MCF 10A (cell line): Measurements from ENCODE around the gene TP53TG5. TPM values are rescaled to one million over a fixed set of nuclear protein-coding genes. Genes with fewer than 3 reads are reported as not detected.

Experiments used
- BruUV-seq: library from RNA; stranded (reverse); fragments of 400-500 nt; replicated peaks from 2 replicates; lab custom pipeline; 2021; lab: Mats Ljungman, UMichigan
- CTCF ChIA-PET: fragments of 300-600 bp; sonication (Branson Sonifier 250); formaldehyde crosslinking; extraction: SDS; loops from one replicate; lab custom pipeline; 2021; ENCODE audit warnings: antibody characterized with exemption, inconsistent platforms; lab: Yijun Ruan, JAX
- POLR2A ChIA-PET: fragments of 300-600, 350-650 bp; sonication (Branson Sonifier 250); formaldehyde crosslinking; extraction: SDS; loops from one replicate; lab custom pipeline; 2020; ENCODE audit warnings: antibody characterized with exemption, inconsistent platforms; lab: Yijun Ruan, JAX
- DNase-seq: peaks from one replicate; pipeline ENCODE4 v3.0.0-alpha.2; 2018; ENCODE audit not compliant: unreplicated experiment
- H3K27ac Mint-ChIP-seq: one replicate; pipeline ENCODE4 v1.8.0; 2022; ENCODE audit warnings: mild to moderate bottlenecking, low read depth, mixed read lengths; ENCODE audit not compliant: unreplicated experiment
- H3K27me3 Mint-ChIP-seq: one replicate; pipeline ENCODE4 v1.8.0; 2022; ENCODE audit warnings: mixed read lengths; ENCODE audit not compliant: insufficient read depth, unreplicated experiment
- H3K36me3 Mint-ChIP-seq: one replicate; pipeline ENCODE4 v1.8.0; 2022; ENCODE audit warnings: mild to moderate bottlenecking, moderate library complexity, mixed read lengths; ENCODE audit not compliant: insufficient read depth, unreplicated experiment
- H3K4me1 Mint-ChIP-seq: one replicate; pipeline ENCODE4 v1.8.0; 2022; ENCODE audit warnings: mixed read lengths; ENCODE audit not compliant: insufficient read depth, unreplicated experiment
- H3K4me3 Mint-ChIP-seq: one replicate; pipeline ENCODE4 v1.8.0; 2022; ENCODE audit warnings: mild to moderate bottlenecking, moderate library complexity, mixed read lengths; ENCODE audit not compliant: unreplicated experiment
- H3K9me3 Mint-ChIP-seq: one replicate; pipeline ENCODE4 v1.8.0; 2022; ENCODE audit warnings: mixed read lengths; ENCODE audit not compliant: unreplicated experiment
- intact Hi-C: fragments of 100-400 bp; cut with micrococcal nuclease; formaldehyde crosslinking; loops from 2 replicates; pipeline ENCODE4 v1.14.1; 2022
- total RNA-seq: library from RNA; stranded (reverse); gene quantifications from 2 replicates; pipeline ENCODE4 v1.2.3, GENCODE V29; 2022
- TF ChIP-seq, protein P1 (sequence below): fragments of 200-600 bp; IDR thresholded peaks from one replicate; pipeline ENCODE4 v1.8.0; 2022; ENCODE audit warnings: antibody characterized with exemption, mild to moderate bottlenecking; ENCODE audit not compliant: unreplicated experiment

Gene TP53TG5
- total RNA-seq, 1 experiment from 2014 or later = not detected

DNA sequence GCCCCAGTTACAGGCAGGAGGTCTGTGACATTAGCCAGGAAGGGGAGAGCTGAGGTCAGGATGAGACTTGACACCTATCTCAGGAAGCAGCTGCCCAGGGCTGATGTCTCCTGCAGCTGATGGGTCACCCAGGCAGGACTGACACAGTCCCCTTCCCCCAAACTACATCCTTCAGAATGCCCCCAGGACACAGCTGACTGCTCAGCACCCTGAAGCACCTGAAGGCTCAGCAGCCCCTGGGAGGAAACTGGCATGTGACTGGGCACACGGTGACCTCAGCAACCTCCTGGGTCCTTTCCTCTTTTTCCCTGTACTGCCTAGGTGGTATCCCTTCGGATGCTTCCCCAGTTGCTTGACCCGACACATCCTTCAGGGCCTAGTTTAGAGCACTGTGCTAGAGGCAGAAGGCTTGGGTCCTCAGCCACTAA lies 31.8 kb downstream of the TP53TG5 start:
- Mint-ChIP-seq H3K4me3 (peak overlapping the region; percentile 89), H3K36me3 (no peaks in the 10 kb centered on the region), H3K9me3 (no peaks in the 10 kb centered on the region), H3K27ac (peak overlapping the region; percentile 93), H3K4me1 (peaks cover 37% of the 10 kb centered on the region), H3K27me3 (no peaks in the 10 kb centered on the region)
- intact Hi-C loops = loop anchor here (5.0 kb wide), 1 partner anchor 71 kb away; the partner anchor contains the start of gene PIGT
- TF ChIP-seq, protein P1, sequence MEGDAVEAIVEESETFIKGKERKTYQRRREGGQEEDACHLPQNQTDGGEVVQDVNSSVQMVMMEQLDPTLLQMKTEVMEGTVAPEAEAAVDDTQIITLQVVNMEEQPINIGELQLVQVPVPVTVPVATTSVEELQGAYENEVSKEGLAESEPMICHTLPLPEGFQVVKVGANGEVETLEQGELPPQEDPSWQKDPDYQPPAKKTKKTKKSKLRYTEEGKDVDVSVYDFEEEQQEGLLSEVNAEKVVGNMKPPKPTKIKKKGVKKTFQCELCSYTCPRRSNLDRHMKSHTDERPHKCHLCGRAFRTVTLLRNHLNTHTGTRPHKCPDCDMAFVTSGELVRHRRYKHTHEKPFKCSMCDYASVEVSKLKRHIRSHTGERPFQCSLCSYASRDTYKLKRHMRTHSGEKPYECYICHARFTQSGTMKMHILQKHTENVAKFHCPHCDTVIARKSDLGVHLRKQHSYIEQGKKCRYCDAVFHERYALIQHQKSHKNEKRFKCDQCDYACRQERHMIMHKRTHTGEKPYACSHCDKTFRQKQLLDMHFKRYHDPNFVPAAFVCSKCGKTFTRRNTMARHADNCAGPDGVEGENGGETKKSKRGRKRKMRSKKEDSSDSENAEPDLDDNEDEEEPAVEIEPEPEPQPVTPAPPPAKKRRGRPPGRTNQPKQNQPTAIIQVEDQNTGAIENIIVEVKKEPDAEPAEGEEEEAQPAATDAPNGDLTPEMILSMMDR = no peak
- CTCF ChIA-PET = interaction anchor here (0.6 to 9.0 kb wide), 15 partner anchors 9 to 695 kb away, joined by 3 to 82 read pairs (median 5); partner anchors contain the start of gene SYS1
- POLR2A ChIA-PET = interaction anchor here (0.6 to 37.4 kb wide), 13 partner anchors 10 to 1060 kb away, joined by 3 to 1328 read pairs (median 4); partner anchors contain the start of genes DNTTIP1, ELMO2, PIGT and SDC4
- no TSS peak for BruUV-seq
- no peak for DNase-seq

DNA sequence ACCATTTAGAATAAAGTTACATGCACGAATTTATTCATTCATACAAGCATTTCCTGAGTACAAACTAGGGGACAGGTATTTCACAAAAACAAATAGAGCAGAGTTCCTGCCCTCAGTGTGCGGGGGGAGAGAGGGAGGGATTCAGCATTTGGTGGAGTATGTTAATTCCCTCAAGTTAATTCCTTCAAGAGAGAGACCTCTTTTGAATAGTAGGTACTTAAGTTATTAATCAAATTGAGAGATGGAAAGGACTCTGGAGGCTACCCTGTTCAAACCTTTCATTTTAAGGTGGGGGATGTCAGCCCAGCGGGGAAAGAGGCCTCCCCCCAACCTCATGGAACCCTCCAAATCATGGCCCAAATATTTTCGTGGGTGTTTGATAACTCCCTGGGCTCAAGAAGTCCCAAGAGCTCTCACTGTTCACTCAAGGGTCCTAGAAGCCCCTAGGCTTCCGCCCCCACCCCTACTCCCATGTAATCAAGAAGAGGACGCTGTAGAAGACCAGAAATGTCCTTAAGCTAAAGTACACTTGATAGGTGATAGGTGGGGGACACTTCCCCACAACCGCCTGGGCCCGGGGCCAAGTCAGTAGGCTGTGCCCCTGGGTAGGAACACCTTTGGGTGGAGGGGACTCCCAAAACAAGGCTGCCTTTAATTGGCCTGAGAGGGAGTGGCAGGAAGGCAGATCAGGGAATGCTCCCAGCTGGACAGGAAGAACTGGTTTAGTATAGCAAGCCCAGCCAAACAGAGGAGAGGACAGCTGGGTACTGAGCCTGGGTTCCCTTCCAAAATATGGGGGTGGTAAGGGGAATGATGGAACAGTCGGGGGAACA lies 32.8 kb downstream of the TP53TG5 start:
- TF ChIP-seq, protein P1 = no peak
- ChIA-PET POLR2A (interaction anchor here (0.5 to 37.4 kb wide), 8 partner anchors 9 to 540 kb away, joined by 3 to 1328 read pairs (median 12); partner anchors contain the start of genes PIGT, SDC4 and SYS1), CTCF (interaction anchor here (1.1 to 9.0 kb wide), 8 partner anchors 8 to 425 kb away, joined by 4 to 82 read pairs (median 6); partner anchors contain the start of gene SYS1)
- Mint-ChIP-seq H3K36me3 (peaks cover 8% of the 10 kb centered on the region), H3K4me3 (peak overlapping the region; percentile 89), H3K4me1 (peaks cover 46% of the 10 kb centered on the region), H3K27ac (peak overlapping the region; percentile 93), H3K9me3 (no peaks in the 10 kb centered on the region), H3K27me3 (no peaks in the 10 kb centered on the region)
- BruUV-seq = no TSS peak
- intact Hi-C loops = loop anchor here (5.0 kb wide), 1 partner anchor 72 kb away; the partner anchor contains the start of gene PIGT
- peak; percentile 56 for DNase-seq

DNA sequence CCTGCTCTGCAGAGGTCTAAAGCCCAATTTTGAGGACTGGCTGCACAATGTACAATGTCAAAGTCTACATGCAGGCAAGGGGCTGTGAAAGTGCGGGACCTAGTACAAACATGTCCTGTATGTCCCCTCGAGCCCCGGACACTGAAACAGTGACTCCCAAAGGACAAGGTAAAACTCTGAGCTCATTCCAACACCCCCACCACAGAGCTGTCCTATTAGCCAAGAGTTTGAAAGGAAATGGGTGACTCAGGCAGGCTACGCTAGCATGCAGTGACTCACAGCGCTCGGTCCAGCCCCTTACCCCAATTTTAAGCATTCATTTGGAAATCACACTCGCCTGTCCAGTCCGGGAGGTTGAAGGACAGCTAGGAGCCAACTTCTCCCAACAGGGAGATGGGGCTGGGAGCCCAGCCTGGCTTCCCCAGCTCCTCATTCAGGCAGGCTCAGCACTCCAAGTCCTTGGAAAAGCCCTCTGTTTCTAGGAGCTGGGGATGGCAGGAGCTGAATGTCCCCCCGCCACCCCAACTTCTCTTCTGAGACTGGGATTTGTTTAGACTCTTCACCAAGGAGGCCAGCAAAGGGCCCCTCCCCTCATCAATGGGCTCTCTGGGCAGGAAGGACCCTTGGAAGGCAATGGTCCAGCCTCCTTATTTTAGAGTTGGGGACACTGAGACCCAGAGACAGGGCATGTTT lies 33.8 kb downstream of the TP53TG5 start:
- Mint-ChIP-seq H3K9me3 (no peaks in the 10 kb centered on the region), H3K36me3 (peaks cover 18% of the 10 kb centered on the region), H3K27ac (peak overlapping the region; percentile 93), H3K4me1 (peaks cover 56% of the 10 kb centered on the region), H3K27me3 (no peaks in the 10 kb centered on the region), H3K4me3 (peak overlapping the region; percentile 89)
- BruUV-seq = no TSS peak
- ChIA-PET CTCF (interaction anchor here (0.7 to 9.0 kb wide), 10 partner anchors 8 to 427 kb away, joined by 3 to 82 read pairs (median 4); partner anchors contain the start of gene SYS1), POLR2A (interaction anchor here (0.6 to 37.4 kb wide), 12 partner anchors 8 to 591 kb away, joined by 3 to 1328 read pairs (median 4); partner anchors contain the start of genes PCIF1, PIGT, SDC4 and SLPI)
- intact Hi-C loops = no loop called here
- DNase-seq = peak; percentile 94
- TF ChIP-seq, protein P1 = no peak
